HG03045 (cell line): ENCODE data around the gene THSD4.
"Not testable (repeated sequence)": the region's sequence is repeated elsewhere in the genome, so short reads cannot be mapped to it uniquely, and the experiment has no call there.

ENCODE experiments used
- ATAC-seq: cut with Tn5 transposase; IDR thresholded peaks from one replicate; pipeline ENCODE4 v1.9.1; 2021; ENCODE audit warnings: mild to moderate bottlenecking, moderate library complexity; ENCODE audit not compliant: unreplicated experiment

THSD4 gene

GRCh38 chr15:71146580-71146982, 31.3 kb downstream of the THSD4 start:
- ATAC-seq = no peak

- no peak for ATAC-seq
Measured at GRCh38 chr15:71148048-71148447, 32.8 kb downstream of the THSD4 start.

GRCh38 chr15:71149646-71150557, 34.6 kb downstream of the THSD4 start:
- no peak for ATAC-seq

GRCh38 chr15:71151081-71151480, 35.8 kb downstream of the THSD4 start:
- no peak for ATAC-seq

DNA sequence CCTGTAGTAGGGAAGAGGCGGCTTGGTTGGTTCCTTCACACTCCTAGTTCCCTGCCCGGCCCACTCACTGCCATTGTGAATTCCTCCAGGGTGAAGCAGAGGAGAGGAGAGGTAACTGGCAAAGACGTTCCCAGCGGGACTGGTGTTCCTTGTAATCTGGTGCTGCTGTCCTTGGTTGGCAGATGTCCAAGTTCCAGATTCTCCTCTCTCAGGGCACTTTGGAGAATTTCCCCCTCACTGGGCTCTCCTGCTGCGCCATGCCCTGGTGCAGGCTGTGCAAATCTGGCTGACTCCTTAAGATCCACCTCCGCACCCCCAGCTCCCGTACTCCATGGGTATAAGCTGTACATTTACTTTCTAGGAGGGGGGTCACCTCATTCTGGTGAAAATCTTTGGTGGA, 37.3 kb downstream of the THSD4 start:
- ATAC-seq = no peak

GRCh38 chr15:71153823-71154524, 38.7 kb downstream of the THSD4 start:
- ATAC-seq = no peak

DNA sequence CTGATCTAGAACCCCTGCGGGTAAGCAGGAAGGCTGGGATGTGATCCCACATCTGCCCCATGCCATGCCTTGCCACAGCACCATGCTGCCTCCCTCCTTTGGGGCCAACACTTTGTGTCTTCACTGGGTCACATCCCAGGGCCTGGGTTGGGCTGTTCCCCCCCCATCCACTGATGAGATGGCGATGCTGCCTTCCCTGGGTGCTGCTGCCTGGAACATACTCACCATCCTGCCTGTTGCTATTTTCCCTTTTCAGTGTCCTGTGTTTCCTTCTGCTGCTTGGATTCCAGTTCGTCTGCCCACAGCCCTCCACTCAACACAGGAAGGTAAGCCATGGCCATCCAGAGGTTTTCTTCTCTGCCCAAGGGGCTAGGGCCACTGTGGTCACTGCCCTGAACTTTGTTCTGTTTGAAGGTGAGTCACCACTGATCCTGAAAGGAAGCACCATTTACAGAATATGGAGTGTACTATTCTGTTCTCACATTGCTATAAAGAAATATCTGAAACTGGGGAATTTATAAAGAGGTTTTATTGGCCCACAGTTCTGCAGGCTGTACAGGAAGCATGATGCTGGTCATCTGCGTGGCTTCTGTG, 39.4 kb downstream of the THSD4 start:
- ATAC-seq = no peak

DNA sequence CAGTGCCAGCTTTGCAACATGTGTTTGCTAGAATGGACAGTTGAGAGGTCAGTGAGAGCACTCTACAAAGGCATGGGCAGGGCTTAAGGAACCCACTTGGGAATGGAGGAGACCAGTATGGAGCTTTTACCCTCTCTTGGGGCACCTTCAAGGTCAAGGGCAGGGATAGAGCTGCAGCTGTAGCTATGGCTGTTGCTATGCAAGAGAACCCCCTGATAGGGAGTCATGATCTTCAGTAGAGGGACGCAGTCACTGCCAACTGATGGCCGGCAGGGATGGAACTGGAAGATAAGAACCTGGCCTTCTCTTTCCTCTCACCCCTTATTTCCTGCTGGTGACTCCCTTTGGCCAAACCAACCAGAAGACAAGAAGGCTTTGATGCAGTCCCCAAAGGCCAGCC, 40.3 kb downstream of the THSD4 start:
- ATAC-seq = no peak

- ATAC-seq = no peak
Measured at GRCh38 chr15:71160976-71161375, 45.7 kb downstream of the THSD4 start.

DNA sequence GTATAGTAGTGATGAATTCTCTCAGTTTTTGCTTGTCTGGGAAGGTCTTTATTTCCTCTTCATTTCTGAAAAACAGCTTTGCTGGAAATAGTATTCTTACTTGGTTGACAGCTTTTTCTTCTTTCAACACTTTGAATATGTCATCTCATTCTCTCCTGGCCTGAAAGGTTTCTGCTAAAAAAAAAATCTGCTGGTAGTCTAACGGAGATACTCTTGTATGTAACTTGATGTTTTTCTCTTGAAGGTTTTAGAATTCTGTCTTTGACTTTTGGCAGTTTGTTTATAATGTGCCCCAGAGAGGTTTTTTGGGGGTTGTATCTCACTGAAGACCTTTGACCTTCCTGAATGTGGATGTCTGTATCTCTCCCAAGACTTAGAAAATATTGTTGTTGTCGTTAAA, 47.0 kb downstream of the THSD4 start:
- ATAC-seq = no peak

GRCh38 chr15:71164606-71165005, 49.3 kb downstream of the THSD4 start:
- not testable (repeated sequence) for ATAC-seq

DNA sequence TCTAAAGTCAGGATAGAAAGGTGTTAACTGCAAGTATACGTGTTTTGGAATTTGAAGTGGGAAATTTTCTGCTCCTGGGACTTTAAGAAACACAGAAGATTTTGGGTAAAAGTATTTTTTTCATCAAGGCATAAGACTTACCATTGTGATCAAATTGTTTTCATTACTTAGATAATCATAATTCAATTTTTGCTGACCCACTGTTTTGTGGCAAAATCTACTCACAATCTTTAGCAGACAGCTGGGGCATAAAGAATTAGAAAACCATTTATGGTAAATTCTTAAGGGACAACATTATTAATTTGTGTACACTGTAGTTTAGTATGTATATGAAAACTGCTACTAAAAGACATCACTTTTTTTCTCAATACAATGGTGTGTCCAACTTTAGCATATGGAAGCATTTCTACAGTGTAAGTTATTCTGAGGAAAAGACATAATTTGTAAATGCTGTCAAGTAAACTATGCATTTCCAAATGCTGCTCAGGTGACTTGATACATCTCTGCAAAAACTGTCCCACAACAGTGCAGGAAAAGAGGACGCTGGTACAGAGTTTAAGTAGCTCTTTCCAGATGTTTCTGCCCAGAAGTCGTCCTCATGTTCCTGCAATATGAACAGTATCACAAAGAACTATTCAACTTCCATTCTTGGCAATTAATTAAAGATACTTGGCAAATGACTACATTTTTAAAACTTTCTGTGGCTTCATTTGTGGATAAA, 52.3 kb downstream of the THSD4 start:
- no peak for ATAC-seq

DNA sequence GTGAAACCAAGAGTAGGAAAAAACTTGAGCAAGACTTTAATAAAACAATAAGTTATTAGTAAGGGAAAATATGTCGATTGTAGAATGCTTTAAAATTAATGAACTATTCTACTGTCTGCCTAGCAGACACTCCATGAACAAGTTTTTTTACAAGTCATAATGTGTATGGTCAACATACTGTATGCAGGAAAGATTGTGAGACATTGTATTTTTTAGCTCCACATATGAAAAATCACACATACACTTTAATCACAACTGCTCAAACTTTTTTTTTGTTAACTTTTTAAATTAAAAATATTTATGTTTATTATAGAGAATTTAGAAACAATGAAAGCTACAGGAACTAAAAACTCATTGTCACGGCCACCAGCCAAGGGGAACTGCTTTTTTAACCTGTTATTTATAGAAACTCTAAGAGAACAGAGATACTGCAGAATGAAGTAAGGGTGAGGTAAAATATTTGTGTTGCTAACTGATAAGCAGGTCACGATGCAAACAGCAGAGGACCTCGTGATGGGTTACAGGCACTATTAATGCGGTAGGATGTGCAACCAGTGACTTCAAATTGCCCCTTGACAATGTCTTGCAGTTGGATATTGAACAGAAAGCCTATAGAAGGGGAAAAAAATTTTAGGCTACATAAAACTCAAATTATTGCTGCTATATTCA, 53.0 kb downstream of the THSD4 start:
- no peak for ATAC-seq

GRCh38 chr15:71170163-71170562, 54.9 kb downstream of the THSD4 start:
- no peak for ATAC-seq

DNA sequence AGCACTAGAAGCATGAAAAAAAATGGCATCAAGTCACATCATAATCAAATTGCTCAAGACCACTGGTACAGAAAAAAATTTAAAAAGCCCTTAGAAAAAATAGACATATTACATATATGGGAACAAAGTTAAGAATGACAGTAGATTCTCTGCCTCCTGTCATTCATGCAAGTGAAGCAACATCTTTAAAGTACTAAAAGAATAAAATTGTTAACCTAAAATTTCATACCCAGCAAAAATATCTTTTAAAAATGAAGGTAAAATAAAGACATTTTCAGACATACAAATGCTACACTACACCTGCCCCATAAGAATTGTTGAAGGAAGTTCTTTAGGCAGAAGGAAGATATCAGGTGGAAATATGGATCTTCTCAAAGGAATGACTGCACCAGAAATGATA, 55.9 kb downstream of the THSD4 start:
- no peak for ATAC-seq

- not testable (repeated sequence) for ATAC-seq
Measured at GRCh38 chr15:71174360-71174759, 59.1 kb downstream of the THSD4 start.

GRCh38 chr15:71180986-71181853, 65.9 kb downstream of the THSD4 start:
- no peak for ATAC-seq

DNA sequence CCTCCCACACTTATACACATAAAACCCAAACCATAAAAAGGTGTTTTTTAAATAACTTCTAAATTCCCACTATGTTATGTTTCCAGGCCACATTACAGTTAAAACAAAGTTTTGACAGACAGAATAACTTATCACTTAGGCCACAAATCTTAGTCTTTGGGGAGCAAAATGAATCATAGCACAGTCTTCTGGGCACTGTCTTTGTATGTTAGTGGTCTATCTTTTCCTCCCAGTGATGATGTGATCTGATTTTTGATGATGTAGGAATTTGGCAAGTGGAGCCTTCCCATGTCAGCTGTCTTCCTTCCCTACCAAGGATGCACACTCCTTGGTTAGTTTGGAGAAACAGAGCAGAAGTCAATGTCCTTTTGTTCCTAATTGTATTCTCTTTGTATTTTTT, 67.3 kb downstream of the THSD4 start:
- ATAC-seq = no peak

- no peak for ATAC-seq
Measured at GRCh38 chr15:71183063-71183462, 67.8 kb downstream of the THSD4 start.

DNA sequence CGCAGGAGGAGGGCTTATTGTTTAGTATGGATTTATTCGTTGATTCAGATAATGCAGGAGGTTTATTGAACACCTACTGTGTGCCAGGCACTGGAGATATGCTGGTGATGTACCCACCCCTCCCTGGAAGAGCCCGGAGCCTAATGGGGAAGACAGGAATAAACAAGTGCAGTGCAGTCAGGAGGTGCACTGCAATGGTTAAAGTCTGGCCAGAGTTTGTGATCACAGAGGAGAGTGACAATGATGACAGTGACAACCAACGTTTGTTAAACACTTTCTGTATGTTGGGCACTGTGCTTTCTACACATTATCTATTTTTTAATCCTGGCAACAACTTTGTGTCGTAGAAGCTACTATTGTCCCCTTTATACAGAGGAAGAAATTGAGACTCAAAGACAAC, 70.4 kb downstream of the THSD4 start:
- no peak for ATAC-seq
